Subcutaneous adipose tissue (tissue), 4 donors: ENCODE results near the gene MSI2. TPM values are rescaled to one million over a fixed set of nuclear protein-coding genes. Genes with fewer than 3 reads are reported as not detected.

Experiments
- total RNA-seq, 4 donors: library from RNA; depleted of rRNA; stranded (reverse); fragments of >200 nt; gene quantifications; one replicate each; pipeline ENCODE4 v1.1.0, GENCODE V29; 2016
- TF ChIP-seq, protein P1 (sequence below): fragments of 450-650 bp; IDR thresholded peaks from one replicate; pipeline ENCODE4 v1.5.1; 2016; ENCODE audit warnings: low read depth, mild to moderate bottlenecking, control low read depth, antibody characterized with exemption, moderate library complexity

Gene MSI2
- total RNA-seq, 4 donors from 2014 or later, result 9.5 to 12.9 (median 10.9) TPM

DNA sequence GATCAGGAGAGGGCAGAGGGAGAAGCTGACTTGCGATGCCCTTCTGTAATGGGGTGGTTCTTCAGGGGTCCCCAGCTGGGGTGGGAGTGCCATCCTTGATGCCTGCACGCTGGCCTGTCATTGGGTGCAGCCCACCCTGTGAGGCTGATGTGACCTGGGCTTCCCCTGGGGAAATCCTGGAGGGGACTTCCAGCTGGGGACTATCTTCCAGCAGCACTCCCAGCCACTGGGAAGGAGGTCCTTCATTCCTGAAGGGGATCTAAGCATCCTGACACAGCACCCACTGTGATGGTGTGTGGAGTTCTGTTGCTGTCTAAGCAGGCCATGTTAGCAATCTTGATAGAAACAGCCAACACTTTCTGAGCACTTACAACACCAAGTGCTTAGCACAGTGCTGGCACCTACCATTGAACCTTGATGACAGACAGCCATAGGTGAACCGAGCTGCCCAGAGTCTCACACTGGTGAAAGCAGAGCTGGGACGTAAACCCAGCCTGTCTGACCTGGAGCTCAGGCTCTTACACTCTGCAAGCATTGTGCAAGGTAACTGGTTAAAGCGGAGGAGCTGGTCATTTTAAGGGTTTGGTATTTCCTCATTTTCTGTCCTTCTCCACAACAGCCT lies 277.5 kb downstream of the MSI2 start:
- TF ChIP-seq, protein P1, sequence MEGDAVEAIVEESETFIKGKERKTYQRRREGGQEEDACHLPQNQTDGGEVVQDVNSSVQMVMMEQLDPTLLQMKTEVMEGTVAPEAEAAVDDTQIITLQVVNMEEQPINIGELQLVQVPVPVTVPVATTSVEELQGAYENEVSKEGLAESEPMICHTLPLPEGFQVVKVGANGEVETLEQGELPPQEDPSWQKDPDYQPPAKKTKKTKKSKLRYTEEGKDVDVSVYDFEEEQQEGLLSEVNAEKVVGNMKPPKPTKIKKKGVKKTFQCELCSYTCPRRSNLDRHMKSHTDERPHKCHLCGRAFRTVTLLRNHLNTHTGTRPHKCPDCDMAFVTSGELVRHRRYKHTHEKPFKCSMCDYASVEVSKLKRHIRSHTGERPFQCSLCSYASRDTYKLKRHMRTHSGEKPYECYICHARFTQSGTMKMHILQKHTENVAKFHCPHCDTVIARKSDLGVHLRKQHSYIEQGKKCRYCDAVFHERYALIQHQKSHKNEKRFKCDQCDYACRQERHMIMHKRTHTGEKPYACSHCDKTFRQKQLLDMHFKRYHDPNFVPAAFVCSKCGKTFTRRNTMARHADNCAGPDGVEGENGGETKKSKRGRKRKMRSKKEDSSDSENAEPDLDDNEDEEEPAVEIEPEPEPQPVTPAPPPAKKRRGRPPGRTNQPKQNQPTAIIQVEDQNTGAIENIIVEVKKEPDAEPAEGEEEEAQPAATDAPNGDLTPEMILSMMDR, result no peak

DNA sequence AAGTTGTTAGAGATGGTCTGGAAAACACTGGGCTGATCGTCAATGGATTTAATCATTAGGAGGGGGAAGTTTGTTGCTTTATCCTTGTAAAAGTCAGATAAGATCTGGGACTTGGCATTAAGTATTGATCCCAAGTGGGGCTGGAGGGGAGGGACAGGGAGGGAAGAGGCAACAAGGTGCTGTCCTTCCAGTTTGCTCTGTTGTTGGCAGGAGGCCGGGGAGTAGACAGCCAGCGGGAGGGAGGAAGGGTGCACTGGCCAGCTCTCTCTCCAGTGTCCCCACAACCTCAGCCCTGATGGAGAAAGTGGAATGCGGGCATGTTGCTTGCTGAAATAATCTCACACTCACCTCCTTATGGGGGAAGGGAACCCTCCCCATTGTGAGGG lies 278.5 kb downstream of the MSI2 start:
- TF ChIP-seq, protein P1, result no peak

DNA sequence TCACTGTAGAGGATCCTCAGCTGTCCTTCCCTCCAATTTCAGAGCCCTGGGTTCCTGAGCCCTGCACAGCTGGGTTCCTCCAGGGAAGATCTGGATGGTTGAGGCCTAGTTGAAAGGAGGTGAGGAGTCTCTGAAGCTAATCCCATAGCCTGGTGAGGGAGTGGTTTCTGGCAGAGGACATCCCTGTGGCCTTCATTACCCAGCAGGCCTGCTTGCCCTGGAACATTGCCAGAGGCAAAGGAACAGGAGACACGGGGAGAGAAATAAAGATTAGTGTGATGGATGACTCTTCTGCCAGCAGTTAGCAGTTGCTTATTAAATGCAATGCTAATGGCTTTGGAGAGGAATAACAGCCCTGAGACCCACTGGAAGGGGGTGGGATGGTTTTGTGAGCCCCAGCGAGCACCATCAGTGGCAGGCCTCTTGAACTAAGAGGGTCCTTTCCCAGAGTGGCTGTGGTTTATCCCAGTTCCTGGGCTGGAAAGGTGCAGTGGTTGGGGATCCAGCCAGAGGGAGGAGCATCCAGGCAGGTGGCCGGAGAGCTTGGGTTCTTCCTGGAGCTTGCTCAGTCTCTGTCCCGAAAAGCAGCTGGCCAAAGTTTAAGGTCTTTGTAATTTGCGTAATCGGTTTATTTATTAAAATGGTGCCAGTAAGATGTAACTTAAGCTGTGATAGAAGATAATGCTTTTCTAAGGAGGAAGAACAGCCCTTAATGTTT lies 279.1 kb downstream of the MSI2 start:
- TF ChIP-seq, protein P1, result no peak

DNA sequence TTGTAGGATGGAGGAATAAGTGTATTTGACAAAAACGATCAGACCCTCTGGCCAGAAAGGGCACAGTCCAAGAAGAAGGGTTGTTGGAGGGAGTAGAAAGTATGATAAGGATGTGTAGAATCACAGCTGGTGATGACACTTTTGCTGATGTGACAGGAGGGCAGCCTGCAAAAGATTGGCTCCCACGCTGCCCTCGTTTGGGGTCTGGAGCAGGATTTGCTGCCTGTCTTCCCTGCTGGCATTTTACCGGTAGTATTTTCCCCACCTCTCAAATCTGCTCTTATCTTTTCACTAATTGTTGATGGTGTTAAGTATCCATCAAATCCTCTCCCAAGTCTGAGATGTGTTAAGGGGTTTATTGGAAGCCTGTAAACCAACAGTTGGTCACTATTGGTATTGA lies 280.0 kb downstream of the MSI2 start:
- TF ChIP-seq, protein P1, result no peak

DNA sequence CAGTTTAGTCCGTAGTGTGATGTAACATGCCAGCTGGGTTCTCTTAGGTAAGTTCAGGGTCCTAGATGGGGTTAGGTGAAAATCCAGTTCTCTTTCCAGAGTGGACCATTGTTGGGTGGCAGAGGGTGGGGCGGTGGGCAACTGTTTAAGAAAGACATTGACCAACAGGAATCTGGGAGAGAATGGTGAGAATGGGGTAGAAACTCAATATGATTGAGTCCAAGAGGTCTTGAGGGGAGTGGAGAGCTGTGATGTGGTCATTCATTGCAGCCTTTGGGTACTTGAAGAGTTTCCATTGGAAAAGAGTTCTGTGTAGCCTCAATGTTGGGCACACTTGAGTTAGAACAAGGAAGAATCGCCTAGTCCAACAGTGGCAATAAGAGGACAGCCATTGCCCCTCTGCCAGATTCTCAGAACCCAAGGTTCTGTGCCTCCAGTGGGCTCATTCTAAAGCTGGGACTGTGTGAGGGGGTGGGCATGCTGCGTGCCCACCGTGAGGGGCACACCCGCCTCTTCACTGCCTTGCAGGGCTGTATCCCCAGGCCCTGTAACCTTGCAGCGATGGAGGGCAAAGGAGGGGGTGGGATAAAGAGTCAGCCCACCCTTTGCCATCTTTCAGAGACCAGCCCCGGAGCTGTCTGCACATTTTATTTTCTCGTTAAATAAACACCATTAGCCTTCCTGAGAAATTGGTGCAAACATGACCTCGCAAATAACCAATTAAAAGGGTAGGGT lies 280.6 kb downstream of the MSI2 start:
- TF ChIP-seq, protein P1, result no peak

DNA sequence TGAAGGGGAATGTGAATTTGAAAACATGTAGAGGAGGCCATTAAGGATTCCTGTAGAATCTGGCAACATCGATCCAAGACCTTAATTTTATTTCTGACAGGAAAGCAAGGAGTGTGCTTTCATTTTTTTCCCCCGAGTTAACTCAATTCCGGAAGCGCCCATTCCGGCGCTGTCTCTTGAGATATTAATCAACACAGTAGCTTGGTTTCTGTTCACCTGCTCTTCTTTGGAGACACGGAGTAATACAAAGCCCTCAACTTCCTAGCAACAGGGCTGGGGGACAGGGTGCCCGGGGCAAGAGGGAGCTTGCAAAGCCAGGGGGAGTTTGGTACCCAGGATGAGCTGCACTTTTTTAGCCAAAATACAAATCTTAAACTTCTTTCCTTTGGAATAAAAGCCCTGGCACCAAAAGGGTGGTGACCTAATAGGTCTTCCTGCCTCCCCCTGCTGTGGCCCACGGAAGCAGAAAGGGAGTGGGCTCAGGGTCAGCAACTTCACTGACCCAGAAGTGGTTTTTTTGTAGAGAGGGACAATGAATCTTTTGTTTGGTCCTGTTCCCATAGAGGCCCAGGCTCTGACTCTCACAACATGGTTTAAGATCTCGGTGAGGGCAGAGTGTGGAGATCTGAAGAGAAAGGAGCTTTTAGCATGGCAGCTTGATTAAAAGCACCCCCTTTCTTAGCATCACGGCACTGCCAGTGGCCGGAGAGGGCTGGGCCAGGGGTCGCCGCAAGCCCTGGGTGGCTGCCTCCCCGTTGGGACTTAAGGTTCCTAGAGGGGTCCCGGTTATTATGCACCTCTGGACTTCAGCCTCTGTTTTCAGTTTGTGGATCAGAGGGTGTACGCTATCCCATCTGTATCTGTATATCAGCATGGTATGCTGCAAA lies 281.4 kb downstream of the MSI2 start:
- TF ChIP-seq, protein P1, result no peak
